ENCODE measurements around the gene ALG1. TPM values are rescaled to one million over a fixed set of nuclear protein-coding genes. Genes with fewer than 3 reads are reported as not detected.

ALG1 gene
- total and polyA plus RNA-seq, 2 donors (not counting 3 experiments of a cell fraction or from before 2014, with no cell fraction given) = 33.7 to 46.0 TPM

DNA sequence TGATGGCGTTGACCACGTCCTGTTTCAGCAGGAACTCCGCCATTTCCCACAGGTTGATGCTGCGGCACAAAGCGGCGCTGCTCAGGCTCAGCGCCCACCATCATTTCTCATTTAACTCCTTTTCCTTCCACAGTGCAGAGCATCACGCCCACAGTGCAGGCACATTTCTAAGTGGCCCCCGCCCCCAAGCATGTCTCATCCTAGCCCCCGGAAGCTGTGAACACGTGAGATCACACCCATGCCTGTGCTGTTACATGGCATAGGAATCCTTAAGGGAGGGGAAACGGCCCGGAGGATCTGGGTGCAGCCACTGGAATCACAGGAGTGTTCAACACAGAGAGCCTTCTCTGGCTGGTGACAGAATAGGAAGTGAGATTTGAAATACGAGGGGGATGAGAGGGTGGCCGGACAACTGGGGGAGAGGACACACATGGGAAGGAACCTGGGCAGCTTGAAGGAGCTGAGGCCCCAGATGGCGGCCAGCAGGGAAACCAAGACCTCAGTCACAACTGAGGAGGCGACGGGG is 42.6 kb upstream of the ALG1 start:
- dilution Hi-C loops (cut with MboI; ENCODE audit: extremely low pct_ligation_motif_present, low sequenced_read_pairs) = no loop called here
- BruUV-seq (replicated peaks) = no TSS peak
- H3K4me2 ChIP-seq (ENCODE audit: insufficient read depth, low read length) = no peak overlapping the region
- H3K27ac ChIP-seq (ENCODE audit: insufficient read depth, low read depth, low read length) = no peak overlapping the region
- peaks cover 0 to 2% of the 10 kb centered on the region in 2 experiments for H3K36me3 ChIP-seq (ENCODE audit: control insufficient read depth in 2 of 2, extremely low read depth in 1 of 2, insufficient read depth in 2 of 2, low read length in 2 of 2)
- DNase-seq (ENCODE audit: low read depth, low spot score) (no peak), FAIRE-seq (no peak)
- no peak overlapping the region for H3K4me3 ChIP-seq (replicated peaks in 1 of 3; ENCODE audit: insufficient read depth in 1 of 3, low read depth in 1 of 3, low read length in 3 of 3)
- no peaks in the 10 kb centered on the region for H3K79me2 ChIP-seq (ENCODE audit: control insufficient read depth, insufficient read depth, low read length)
- no peak overlapping the region for H3K9ac ChIP-seq (replicated peaks; ENCODE audit: extremely low read depth, insufficient read depth, low read length)
- H3K4me1 ChIP-seq (ENCODE audit: control insufficient read depth, extremely low read depth, insufficient read depth, low read length) = peaks cover 7% of the 10 kb centered on the region
- ChIA-PET POLR2A (no interaction called here), CTCF (no interaction called here)
- TF ChIP-seq MYC (IDR thresholded peaks at IDR 0.05; ENCODE audit: low read depth, low read length) = no peak
- TF ChIP-seq FOS (IDR thresholded peaks at IDR 0.05; ENCODE audit: borderline replicate concordance, insufficient read depth, low read length) = no peak
- intact Hi-C loops (cut with micrococcal nuclease) = no loop called here
- no peaks in the 10 kb centered on the region for H4K20me1 ChIP-seq (replicated peaks; ENCODE audit: control insufficient read depth, extremely low read depth, insufficient read depth, low read length)
- H3K9me3 ChIP-seq (replicated peaks; ENCODE audit: control insufficient read depth, insufficient read depth, low read length) = no peaks in the 10 kb centered on the region
- no peaks in the 10 kb centered on the region for H3K27me3 ChIP-seq (ENCODE audit: control insufficient read depth in 2 of 2, insufficient read depth in 2 of 2, low read length in 2 of 2)
- no peak overlapping the region for H2AFZ ChIP-seq (ENCODE audit: low read depth, low read length)
- H3K9me1 ChIP-seq (replicated peaks; ENCODE audit: control insufficient read depth, extremely low read depth, insufficient read depth, low read length) = no peaks in the 10 kb centered on the region

DNA sequence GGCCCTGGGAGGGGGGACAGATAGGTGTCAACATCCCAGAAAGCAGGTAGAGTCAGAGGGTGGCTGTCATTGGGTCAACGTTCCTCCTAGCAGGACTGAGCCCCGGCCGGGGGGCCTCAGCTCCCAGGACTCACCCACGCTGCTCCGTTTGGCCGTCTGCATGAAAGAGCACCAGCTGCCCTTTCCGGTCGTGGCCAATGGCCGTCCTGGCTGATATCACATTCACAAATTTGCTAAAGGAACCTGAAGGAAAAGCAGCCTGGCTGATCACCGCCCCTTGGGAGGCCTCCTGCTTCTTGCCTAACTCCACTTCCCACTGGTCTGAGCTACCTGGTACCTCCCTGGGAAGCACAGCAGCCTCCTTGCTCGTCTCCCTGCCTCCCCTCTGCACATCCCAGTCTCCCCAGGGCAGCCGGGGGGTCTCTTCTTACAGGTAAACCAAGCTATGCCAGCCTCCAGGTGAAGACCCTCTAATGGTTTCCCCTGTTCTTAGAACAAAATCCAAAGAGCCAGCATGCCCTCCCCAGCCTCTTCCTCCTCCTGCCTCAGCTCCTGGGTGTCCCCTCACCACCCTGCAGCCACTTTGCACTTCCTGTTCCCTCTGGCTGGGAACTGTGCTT is 41.3 kb upstream of the ALG1 start:
- no peak for DNase-seq (ENCODE audit: low read depth, low spot score)
- no peaks in the 10 kb centered on the region for H3K79me2 ChIP-seq (ENCODE audit: control insufficient read depth, insufficient read depth, low read length)
- intact Hi-C loops (cut with micrococcal nuclease) = loop anchor here (5.0 kb wide), 1 partner anchor 73 kb away; the partner anchor contains the start of gene SEC14L5
- H3K27ac ChIP-seq (ENCODE audit: insufficient read depth, low read depth, low read length) = no peak overlapping the region
- no peak overlapping the region for H3K4me3 ChIP-seq (replicated peaks in 1 of 3; ENCODE audit: insufficient read depth in 1 of 3, low read depth in 1 of 3, low read length in 3 of 3)
- no peak for TF ChIP-seq EZH2 (IDR thresholded peaks at IDR 0.05; ENCODE audit: borderline replicate concordance, low read depth, low read length, severe bottlenecking)
- no peak for TF ChIP-seq POLR2A (IDR thresholded peaks at IDR 0.05; ENCODE audit: low read depth, low read length)
- no peak for TF ChIP-seq MYC (IDR thresholded peaks at IDR 0.05; ENCODE audit: low read depth, low read length)
- TF ChIP-seq, protein P1, sequence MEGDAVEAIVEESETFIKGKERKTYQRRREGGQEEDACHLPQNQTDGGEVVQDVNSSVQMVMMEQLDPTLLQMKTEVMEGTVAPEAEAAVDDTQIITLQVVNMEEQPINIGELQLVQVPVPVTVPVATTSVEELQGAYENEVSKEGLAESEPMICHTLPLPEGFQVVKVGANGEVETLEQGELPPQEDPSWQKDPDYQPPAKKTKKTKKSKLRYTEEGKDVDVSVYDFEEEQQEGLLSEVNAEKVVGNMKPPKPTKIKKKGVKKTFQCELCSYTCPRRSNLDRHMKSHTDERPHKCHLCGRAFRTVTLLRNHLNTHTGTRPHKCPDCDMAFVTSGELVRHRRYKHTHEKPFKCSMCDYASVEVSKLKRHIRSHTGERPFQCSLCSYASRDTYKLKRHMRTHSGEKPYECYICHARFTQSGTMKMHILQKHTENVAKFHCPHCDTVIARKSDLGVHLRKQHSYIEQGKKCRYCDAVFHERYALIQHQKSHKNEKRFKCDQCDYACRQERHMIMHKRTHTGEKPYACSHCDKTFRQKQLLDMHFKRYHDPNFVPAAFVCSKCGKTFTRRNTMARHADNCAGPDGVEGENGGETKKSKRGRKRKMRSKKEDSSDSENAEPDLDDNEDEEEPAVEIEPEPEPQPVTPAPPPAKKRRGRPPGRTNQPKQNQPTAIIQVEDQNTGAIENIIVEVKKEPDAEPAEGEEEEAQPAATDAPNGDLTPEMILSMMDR (IDR thresholded peaks at IDR 0.05; ENCODE audit: extremely low read depth in 1 of 2, insufficient read depth in 1 of 2, low read depth in 1 of 2, low read length in 2 of 2) = no peak
- no peak for TF ChIP-seq POLR2AphosphoS5 (IDR thresholded peaks at IDR 0.05; ENCODE audit: insufficient read depth, low read depth, low read length)
- no peak for TF ChIP-seq JUN (IDR thresholded peaks at IDR 0.05; ENCODE audit: borderline replicate concordance, insufficient read depth, insufficient read length, low read depth)
- TF ChIP-seq, protein P2, sequence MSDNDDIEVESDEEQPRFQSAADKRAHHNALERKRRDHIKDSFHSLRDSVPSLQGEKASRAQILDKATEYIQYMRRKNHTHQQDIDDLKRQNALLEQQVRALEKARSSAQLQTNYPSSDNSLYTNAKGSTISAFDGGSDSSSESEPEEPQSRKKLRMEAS (IDR thresholded peaks at IDR 0.05; ENCODE audit: insufficient read depth, insufficient read length) = no peak
- no peak for TF ChIP-seq FOS (IDR thresholded peaks at IDR 0.05; ENCODE audit: borderline replicate concordance, insufficient read depth, low read length)
- no peak for TF ChIP-seq GATA2 (IDR thresholded peaks at IDR 0.05; ENCODE audit: insufficient read depth, insufficient read length, low read depth, low read length)
- peaks cover 12% of the 10 kb centered on the region for H3K4me1 ChIP-seq (ENCODE audit: control insufficient read depth, extremely low read depth, insufficient read depth, low read length)
- POLR2A ChIA-PET = no interaction called here
- H3K4me2 ChIP-seq (ENCODE audit: insufficient read depth, low read length) = no peak overlapping the region
- H3K27me3 ChIP-seq (ENCODE audit: control insufficient read depth in 2 of 2, insufficient read depth in 2 of 2, low read length in 2 of 2) = no peaks in the 10 kb centered on the region
- CTCF ChIA-PET = no interaction called here
- no peak for FAIRE-seq
- no peaks in the 10 kb centered on the region for H4K20me1 ChIP-seq (replicated peaks; ENCODE audit: control insufficient read depth, extremely low read depth, insufficient read depth, low read length)
- H2AFZ ChIP-seq (ENCODE audit: low read depth, low read length) = no peak overlapping the region
- no TSS peak for BruUV-seq (replicated peaks)
- H3K9me3 ChIP-seq (replicated peaks; ENCODE audit: control insufficient read depth, insufficient read depth, low read length) = no peaks in the 10 kb centered on the region
- peaks cover 0 to 2% of the 10 kb centered on the region in 2 experiments for H3K36me3 ChIP-seq (ENCODE audit: control insufficient read depth in 2 of 2, extremely low read depth in 1 of 2, insufficient read depth in 2 of 2, low read length in 2 of 2)
- no peaks in the 10 kb centered on the region for H3K9me1 ChIP-seq (replicated peaks; ENCODE audit: control insufficient read depth, extremely low read depth, insufficient read depth, low read length)
- H3K9ac ChIP-seq (replicated peaks; ENCODE audit: extremely low read depth, insufficient read depth, low read length) = no peak overlapping the region
- dilution Hi-C loops (cut with MboI; ENCODE audit: extremely low pct_ligation_motif_present, low sequenced_read_pairs) = no loop called here
